ENCODE measurements around the gene MPZL2.

Gene MPZL2

GRCh38 chr11:118259138-118259537 is 5.0 kb downstream of the MPZL2 start:
- no peak for DNase-seq (ENCODE audit: low read depth)
- TF ChIP-seq CTCF (IDR thresholded peaks at IDR 0.05; ENCODE audit: low read depth, low read length, missing control alignments): no peak
- H3K4me3 ChIP-seq (ENCODE audit: low read depth, low read length): no peak overlapping the region

GRCh38 chr11:118258410-118258809 is 5.7 kb downstream of the MPZL2 start:
- H3K4me3 ChIP-seq (ENCODE audit: low read depth, low read length): no peak overlapping the region
- DNase-seq (ENCODE audit: low read depth): no peak
- TF ChIP-seq CTCF (IDR thresholded peaks at IDR 0.05; ENCODE audit: low read depth, low read length, missing control alignments): peak; percentile 38

GRCh38 chr11:118252688-118253087 is 11.4 kb downstream of the MPZL2 start:
- peak overlapping the region; percentile 97 for H3K4me3 ChIP-seq (ENCODE audit: low read depth, low read length)
- DNase-seq (ENCODE audit: low read depth): no peak
- no peak for TF ChIP-seq CTCF (IDR thresholded peaks at IDR 0.05; ENCODE audit: low read depth, low read length, missing control alignments)

DNA sequence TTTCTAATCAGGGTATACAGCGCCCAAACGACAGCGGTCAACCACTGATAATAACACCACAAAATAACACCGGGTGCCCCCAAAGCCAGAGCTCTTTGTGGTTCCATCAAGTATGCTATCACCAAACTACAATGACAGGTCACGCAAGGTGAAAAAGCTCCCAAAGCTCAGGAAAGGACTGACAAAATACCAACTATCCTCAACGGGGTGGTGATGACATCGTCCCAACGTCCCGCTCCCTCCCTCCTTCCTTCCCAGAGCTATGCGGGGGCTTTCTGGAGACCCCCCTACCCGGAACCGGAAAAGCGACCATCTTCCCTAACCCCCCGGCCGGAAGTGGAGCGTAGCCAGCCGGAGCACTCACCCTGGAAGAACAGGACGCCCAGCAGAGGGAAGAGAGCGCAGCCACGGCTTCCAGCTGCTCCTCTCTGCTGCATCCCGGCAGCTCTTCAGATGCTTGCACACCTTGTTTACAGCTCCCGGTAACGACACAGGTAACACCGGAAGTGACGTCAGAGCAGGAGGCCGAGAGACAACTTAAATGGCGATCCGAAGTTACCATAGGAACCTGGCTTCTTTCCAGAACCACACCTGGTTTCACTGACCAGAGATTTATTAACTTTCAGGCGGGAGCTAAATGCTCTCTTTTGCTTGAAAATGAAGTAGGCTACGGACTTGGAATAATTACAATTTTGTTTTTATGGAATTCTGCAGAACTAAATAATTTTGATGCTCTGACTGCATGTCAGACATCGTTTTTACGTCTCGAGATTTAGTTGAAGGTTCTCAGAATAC is 12.0 kb downstream of the MPZL2 start, which contains the start of gene MPZL3:
TSS of gene MPZL3 (minus strand) at position 508 of the 795 bp plus-strand sequence. CDS start at position 437, 71 bp downstream.
- no peak for TF ChIP-seq CTCF (IDR thresholded peaks at IDR 0.05; ENCODE audit: low read depth, low read length, missing control alignments)
- peak; percentile 87 for DNase-seq (ENCODE audit: low read depth)

DNA sequence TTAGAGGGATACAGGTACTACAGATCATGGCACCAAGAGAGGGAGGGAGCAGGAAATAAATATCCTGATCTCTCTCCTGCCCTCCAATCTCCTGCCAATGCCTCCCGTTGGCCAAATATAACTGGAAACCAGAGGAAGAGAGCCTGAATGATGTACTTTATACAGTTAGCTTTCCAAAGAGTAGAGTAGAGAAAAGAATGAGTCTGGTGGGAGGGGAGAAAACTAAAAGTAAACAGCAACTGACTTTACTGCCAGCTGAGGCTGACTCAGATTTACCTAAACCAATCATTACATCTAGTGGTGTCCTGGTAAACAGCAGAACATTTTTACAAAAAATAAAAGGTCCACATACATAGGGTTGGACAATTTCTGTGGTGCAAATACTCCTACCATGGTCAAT is 17.1 kb downstream of the MPZL2 start:
- DNase-seq (ENCODE audit: low read depth): no peak
- no peak overlapping the region for H3K4me3 ChIP-seq (ENCODE audit: low read depth, low read length)
- no peak for TF ChIP-seq CTCF (IDR thresholded peaks at IDR 0.05; ENCODE audit: low read depth, low read length, missing control alignments)

More for the DNA sequence above, 12.0 kb downstream of the MPZL2 start, which contains the start of gene MPZL3:
- peak within 1 kb of the TSS; percentile 97 for H3K4me3 ChIP-seq (ENCODE audit: low read depth, low read length)

- no peak for TF ChIP-seq CTCF (IDR thresholded peaks at IDR 0.05; ENCODE audit: low read depth, low read length, missing control alignments)
- no peak overlapping the region for H3K4me3 ChIP-seq (ENCODE audit: low read depth, low read length)
- DNase-seq (ENCODE audit: low read depth): no peak
Measured at GRCh38 chr11:118245936-118246562, 18.0 kb downstream of the MPZL2 start.

All from GM12864 (cell line).